ENCODE results near the gene ZSCAN18.

The ZSCAN18 gene

GRCh38 chr19:58085348-58085875 is 12.6 kb downstream of the ZSCAN18 start:
- DNase-seq: no peak

GRCh38 chr19:58084596-58085347 is 13.3 kb downstream of the ZSCAN18 start:
- DNase-seq: no peak

- no peak for DNase-seq
These were observed 15.0 kb downstream of the ZSCAN18 start for GRCh38 chr19:58083021-58083420.

GRCh38 chr19:58079792-58080191 is 18.2 kb downstream of the ZSCAN18 start:
- no peak for DNase-seq

- no peak for DNase-seq
These were observed 30.7 kb downstream of the ZSCAN18 start for GRCh38 chr19:58067240-58067912.

DNA sequence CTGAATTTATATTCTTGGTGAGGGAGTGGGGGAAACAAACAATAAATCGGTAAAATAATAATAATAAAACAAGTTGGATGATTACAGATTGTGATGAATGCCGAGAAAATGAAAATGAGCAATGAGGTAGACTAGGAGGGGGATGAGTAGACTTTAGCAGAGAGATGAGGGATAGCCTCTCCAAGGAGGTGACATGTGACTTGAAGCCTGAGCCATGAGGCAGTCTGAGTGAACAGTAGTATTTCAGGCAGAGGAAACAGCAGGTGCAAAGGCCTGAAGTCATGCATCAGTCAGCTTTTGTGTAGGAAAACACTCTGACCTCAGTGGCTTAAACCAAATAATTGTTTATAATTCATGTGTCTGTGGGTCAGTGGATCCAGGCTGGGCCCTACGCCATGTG is 34.3 kb downstream of the ZSCAN18 start:
- no peak for DNase-seq

DNA sequence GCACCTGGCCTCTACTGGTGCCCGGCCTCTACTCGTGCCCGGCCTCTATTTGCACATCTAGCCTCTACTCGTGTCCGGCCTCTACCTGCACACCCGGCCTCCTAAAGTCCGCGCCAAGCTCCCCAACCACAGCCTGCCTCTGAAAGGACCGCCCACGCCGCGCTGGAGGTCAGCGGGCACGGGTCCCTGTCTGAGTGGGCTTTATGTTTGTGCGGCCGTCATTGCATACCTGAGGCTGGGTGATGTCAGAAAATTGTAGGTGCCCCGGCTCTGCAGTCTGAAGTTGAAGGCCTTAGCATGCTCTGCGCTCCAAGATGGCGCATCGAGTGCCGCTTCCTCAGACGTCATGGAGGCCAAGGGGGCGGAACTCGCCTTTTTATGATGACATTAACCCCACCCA is 37.8 kb downstream of the ZSCAN18 start:
- DNase-seq: no peak

DNA sequence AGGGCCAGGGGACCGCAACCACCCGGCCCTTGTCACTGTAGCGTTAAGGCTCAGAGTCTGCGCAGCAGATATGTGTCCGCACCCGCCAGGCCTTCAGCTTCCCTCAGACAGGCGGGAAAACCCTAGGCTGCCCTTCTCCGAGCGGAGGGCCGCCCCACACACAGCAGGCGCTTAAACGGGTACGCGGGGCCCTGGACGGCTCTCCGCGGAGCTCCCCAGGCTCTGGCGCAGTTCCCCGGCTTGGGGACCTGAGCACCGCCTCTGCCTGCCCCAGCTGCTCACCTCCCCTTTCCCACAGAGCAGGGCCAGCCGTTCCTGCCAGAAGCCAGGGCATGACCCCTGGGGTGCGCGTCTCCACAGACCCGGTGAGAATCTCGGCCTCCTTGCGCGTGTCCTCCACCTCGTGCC is 38.4 kb downstream of the ZSCAN18 start:
- no peak for DNase-seq

GRCh38 chr19:58059003-58059670 is 38.9 kb downstream of the ZSCAN18 start, which contains the start of gene ZNF135:
TSS of gene ZNF135 (plus strand) at chr19:58059282. CDS start at chr19:58060003, 721 bp downstream.
- DNase-seq: no peak

DNA sequence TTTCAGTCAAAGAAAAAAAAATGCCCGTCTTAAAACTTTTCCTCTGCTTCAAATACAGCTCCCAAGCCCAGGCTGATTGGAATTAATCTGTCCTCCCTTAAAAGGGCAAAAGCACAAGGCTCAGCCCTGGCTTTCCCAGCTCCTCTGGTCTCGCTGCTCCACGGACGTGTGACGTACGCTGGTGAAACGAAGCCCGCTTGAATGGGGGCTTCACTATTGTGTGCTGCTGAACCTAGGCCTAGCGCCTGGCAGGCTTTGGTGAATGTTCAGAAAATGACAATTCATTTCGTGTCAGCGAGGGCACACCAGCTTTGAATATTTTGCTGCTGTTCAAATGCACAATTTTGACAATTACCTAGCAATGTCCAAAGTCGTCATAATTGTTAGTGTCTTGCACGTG is 39.6 kb downstream of the ZSCAN18 start:
- no peak for DNase-seq

- no peak for DNase-seq
These were observed 41.2 kb downstream of the ZSCAN18 start for GRCh38 chr19:58056861-58057260.

GRCh38 chr19:58056261-58056660 is 41.8 kb downstream of the ZSCAN18 start:
- DNase-seq: no peak

- no peak for DNase-seq
These were observed 42.8 kb downstream of the ZSCAN18 start for GRCh38 chr19:58054901-58055874.

DNA sequence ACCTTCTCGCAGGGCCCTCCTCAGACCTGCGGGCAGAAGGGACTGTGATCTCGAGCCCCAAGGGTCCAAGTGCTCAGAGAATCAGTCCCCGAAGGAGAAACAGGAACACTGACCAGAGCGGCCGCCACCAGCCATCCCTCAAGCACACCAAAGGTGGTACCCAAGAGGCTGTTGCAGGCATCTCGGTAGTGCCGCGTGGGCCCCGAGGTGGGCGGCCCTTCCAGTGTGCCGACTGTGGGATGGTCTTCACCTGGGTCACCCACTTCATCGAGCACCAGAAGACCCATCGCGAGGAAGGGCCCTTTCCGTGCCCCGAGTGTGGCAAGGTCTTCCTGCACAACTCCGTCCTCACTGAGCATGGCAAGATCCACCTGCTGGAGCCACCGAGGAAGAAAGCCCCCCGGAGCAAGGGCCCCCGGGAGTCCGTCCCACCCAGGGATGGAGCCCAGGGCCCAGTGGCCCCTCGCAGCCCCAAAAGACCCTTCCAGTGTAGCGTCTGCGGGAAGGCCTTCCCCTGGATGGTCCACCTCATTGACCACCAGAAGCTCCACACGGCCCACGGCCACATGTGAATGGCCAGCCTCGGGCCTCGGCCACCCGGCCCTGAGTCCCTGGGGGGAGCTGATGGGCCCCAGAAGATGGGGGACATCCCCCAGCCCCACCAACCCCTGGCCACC is 44.4 kb downstream of the ZSCAN18 start:
- no peak for DNase-seq

GRCh38 chr19:58052256-58052655 is 45.8 kb downstream of the ZSCAN18 start:
- DNase-seq: no peak

DNA sequence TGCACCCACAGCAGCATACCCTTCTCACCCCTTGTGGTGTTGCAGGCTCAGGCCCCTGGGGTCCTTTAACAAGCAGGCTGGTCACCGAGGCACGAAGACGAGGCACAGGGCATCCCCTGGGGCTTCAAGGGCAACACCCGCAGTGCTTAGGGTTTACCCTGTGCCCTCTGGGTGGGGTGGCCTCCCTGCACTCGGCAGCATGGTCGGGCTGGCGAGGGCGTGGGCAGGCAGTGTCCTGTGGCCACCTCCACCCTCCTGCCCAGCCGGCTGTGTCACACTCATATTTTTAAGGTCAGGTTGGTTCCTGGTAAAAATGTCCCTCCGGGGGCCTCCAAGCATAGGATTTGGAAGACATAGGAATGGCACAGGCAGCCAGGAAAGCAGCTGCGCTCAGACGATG is 50.4 kb downstream of the ZSCAN18 start:
- no peak for DNase-seq

- no peak for DNase-seq
These were observed 51.2 kb downstream of the ZSCAN18 start for GRCh38 chr19:58046856-58047255.

DNA sequence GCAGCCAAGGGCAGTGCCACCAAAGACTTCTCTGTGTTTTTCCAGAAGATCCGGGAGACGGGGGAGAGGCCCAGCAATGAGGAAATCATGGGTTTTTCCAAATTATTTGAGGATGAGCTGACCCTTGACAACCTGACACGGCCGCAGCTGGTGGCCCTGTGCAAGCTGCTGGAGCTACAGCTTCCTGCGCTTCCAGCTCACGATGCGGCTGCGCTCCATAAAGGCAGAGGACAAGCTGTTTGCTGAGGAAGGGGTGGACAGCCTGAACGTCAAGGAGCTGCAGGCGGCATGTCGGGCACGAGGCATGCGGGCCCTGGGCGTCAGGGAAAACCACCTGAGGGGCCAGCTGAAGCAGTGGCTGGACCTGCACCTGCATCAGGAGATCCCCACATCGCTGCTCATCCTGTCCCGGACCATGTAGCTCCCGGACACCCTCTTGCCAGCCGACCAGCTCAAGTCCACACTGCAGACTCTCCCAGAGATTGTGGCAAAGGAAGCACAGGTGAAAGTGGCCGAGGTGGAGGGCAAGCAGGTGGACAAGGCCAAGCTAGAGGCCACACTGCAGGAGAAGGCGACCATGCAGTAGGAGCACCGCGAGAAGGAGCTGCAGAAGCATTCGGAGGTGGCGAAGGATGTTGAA is 52.5 kb downstream of the ZSCAN18 start:
- no peak for DNase-seq

GRCh38 chr19:58044886-58045285 is 53.1 kb downstream of the ZSCAN18 start:
- no peak for DNase-seq

DNA sequence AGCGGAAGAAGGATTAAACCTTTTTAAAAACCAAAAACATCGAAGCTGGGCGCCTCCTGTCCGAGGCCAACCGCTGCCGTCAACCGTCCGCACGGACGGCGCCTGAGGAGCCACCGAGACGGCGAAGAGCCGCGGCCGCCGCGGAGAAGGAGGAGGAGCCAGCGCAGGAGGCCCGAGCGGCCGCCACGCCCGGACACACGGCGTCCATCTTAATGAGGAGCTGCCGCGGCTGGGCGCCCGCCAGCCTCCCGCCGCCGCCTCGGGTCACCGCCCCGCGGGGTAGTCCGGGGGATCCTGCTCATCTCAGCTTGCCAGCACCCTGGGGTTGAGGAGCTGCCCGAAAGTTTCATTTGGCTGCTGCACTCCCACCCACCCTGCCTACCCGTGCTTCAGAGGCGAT is 53.6 kb downstream of the ZSCAN18 start:
- no peak for DNase-seq
